SK-N-MC (cell line): ENCODE results near the gene ARRB2.

Source experiments
- EZH2 ChIP-seq: fragments of 200-600 bp; sonication (generic); IDR thresholded peaks from one replicate; pipeline ENCODE4 v1.6.1; 2017; ENCODE audit warnings: antibody characterized with exemption
- POLR2AphosphoS5 ChIP-seq: IDR thresholded peaks from 2 replicates; pipeline ENCODE4 v1.6.1; 2012; ENCODE audit warnings: mild to moderate bottlenecking, low read depth, low read length, borderline replicate concordance

GRCh38 chr17:4769628-4770027 is 59.2 kb downstream of the ARRB2 start:
- no peak for TF ChIP-seq EZH2
- no peak for TF ChIP-seq POLR2AphosphoS5
